IPS DF 4.7 (cell line): ENCODE measurements around the gene ULK3.

Experiments used
- DNase-seq: peaks from one replicate; pipeline ENCODE4 v3.0.0-alpha.2; 2013; ENCODE audit warnings: low spot score; ENCODE audit errors: extremely low read depth

Gene ULK3

GRCh38 chr15:74840851-74841775 lies 1.8 kb downstream of the ULK3 start:
- no peak for DNase-seq

- DNase-seq: no peak
These were observed 3.2 kb downstream of the ULK3 start for GRCh38 chr15:74839526-74840395.

- no peak for DNase-seq
These were observed 4.0 kb downstream of the ULK3 start for GRCh38 chr15:74838746-74839525.

DNA sequence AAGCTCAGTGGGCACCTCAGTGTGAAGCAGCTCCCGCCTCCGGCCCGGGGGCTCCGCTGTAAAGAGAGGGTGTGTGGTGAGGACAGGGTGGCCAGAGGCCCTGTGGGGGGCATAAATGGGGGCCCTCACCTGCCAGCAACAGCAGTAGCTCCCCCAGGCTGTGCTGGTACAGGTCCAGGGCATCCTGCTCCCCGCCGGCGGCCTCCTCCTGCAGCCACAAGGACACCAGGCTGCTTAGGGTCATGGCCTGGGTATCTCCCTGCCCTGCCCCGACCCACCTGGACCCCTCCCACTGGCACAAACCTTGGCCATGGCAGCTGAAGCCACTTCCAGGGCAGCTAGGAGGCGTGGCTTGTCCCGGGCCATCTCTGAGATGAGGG lies 4.8 kb downstream of the ULK3 start:
- no peak for DNase-seq

GRCh38 chr15:74837482-74838136 lies 5.3 kb downstream of the ULK3 start:
- no peak for DNase-seq

- DNase-seq: no peak
These were observed 6.1 kb downstream of the ULK3 start for GRCh38 chr15:74836846-74837245.

GRCh38 chr15:74835312-74835823 lies 7.6 kb downstream of the ULK3 start:
- DNase-seq: peak; percentile 68

DNA sequence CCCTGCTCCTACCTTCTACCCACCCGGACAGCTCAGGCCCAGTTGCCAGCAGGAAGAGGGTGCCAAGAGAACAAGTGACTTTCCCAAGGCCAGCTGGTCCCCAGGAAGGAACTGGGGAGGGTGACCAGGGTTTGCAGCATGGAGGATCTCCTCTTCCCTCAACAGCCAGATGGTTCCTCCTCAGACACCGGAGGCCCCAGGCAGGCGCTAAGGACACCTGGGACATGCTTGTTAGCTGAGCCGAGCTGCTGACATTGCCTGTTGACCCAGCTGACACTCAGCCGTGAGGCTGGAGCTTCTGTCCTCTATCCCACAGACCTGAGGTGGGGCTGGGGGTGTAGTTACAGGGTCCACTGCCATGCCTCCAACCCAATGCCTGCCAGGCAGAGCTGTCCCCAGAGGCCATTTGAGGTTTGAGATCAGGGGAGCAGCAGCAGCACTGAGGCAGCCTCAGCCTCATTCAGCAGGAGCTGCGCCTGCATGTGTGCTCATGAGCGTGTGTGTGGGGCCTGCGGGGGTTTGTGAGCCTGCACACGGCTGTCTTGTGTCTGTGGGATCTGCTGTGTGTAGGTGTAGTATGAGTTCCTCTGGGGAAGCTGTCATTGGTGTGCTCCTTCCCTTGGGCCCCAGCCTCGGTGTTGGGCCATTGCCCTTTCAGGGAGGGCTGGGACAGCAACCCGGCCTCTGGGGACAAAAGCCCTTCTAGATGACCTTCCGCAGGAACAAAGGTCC lies 9.4 kb downstream of the ULK3 start:
- DNase-seq: no peak

DNA sequence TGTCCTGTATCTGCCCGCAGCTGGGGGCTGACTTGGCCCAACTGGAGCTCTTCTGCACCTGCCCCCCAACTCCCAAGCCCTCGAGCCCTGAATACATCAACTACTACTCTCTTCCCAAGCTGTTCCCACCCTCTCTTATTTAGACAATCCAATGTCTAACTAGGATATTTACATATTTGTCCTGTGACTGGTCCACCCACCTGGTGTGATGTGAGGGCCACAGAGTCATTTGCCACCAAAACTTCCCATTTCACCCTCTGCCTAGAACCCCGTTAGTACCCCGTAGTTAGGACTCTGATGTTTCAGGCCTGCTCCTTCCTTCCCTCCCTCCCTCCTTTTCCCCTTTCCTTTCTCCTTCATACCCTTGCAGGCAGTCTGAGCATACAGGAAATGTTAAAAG lies 10.1 kb downstream of the ULK3 start:
- no peak for DNase-seq

GRCh38 chr15:74831813-74832495 lies 11.0 kb downstream of the ULK3 start:
- no peak for DNase-seq

DNA sequence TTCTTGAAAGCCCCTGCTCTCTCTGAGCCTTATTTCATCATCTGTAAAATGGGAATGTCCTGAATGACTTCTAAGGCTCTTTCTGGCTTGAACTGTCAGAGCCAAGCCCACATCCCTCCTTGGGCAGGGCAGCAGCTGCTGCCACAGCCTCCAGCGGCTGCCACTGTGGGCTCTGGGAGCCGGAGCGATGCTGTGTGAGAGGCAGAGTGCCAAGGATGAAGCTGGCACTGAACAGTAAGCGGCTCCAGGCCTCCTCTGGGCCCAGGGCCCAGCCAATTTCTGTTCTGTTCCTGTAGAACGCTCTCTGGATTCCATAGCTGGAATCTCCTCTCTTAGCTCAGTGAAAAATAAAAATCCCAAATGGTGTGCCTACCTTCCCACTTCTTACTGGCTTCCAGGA lies 12.1 kb downstream of the ULK3 start:
- DNase-seq: no peak

GRCh38 chr15:74829991-74830390 lies 13.0 kb downstream of the ULK3 start:
- DNase-seq: no peak

DNA sequence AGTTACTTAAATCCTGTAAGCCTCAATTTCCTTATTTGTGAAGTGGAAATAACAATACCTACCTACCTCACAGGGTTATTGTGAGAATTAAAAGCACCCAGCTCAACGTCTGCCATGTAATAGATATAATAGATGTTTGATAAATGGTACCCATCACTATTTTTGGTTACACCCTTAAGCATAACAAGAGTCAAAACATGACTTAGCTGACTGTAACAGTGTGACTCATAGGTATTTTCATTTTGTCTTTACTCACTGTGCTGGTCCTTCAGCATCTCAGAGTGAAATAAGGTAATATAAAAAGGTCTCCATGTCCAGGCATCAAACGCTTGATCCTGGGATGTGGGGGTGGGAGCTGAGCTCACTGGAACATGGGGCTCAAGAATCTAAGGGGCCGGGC lies 13.5 kb downstream of the ULK3 start:
- no peak for DNase-seq

GRCh38 chr15:74828835-74829234 lies 14.1 kb downstream of the ULK3 start:
- DNase-seq: no peak

DNA sequence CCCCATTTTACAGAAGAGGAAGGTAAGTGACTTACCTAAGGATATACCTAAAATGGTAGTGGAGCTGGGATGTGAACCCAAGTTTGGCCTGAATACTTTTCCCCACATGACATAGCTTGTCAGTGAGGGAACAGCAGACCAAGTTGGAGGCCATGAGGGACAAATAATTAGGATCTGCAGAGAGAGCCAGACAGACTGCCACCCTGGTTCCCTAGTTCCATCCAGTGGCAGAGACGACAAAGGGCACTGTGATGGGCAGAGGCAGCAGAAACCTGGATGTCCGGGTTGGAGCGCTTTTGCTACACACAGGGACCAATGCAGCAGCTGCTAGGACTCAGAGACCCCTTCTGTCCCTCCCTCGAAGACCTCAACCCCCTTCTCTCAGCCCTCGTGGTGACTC lies 15.3 kb downstream of the ULK3 start:
- DNase-seq: no peak

DNA sequence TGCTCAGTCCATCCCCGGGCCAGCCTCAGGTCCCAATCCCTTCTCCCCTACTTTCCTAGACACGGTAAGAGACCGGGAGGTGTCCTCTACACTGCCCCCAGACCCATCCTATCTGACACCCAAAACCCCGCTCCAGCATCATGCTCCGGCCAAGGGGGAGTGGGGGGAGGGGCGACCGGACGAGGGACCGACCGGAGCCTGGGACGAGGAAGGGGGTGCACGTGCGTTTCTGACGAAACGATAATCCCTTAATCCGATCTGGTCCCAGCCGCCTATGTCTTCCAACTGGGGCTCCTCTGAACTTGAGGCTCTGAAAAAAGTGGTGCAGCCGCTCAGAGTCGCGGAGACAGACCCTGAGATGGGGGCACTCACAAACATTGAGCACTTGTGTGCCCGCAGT lies 16.0 kb downstream of the ULK3 start:
- DNase-seq: no peak

- DNase-seq: no peak
These were observed 16.6 kb downstream of the ULK3 start, which contains the start of gene CPLX3 for GRCh38 chr15:74826364-74826819. TSS of gene CPLX3 (plus strand) at chr15:74826627. CDS start at chr15:74826704, 77 bp downstream.

- no peak for DNase-seq
These were observed 17.1 kb downstream of the ULK3 start for GRCh38 chr15:74825866-74826265.

DNA sequence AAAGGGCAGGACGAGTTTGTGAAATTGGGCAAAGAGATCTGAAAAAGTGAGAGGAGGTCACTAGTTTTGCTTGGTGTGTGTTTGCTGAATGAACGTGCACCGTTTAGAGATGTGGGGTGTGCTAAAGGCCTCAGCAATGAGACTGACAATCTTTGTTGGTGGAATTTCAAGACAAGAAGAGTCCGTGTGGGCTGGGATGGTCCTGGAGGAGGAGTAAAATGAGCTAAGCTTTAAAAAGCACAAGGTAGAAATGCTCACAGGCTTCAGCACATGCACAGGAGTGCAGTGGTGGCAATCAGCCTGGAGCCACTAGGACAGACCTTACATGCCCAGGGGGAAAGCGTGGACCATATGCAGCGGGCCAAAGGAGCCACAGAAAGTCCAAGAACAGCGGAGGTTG lies 18.0 kb downstream of the ULK3 start:
- DNase-seq: no peak
